ENCODE results near the gene ELP1. TPM values are rescaled to one million over a fixed set of nuclear protein-coding genes. Genes with fewer than 3 reads are reported as not detected.

The ELP1 gene
- total RNA-seq, 4 donors from 2014 or later: 10.0 to 27.2 (median 19.1) TPM

- no peak for DNase-seq (ENCODE audit: low spot score in 2 of 2)
- intact Hi-C loops (cut with DNase I; ENCODE audit: low total_unique reads): no loop called here
Measured at GRCh38 chr9:108865037-108865436, 68.9 kb downstream of the ELP1 start.

GRCh38 chr9:108864446-108864845 lies 69.5 kb downstream of the ELP1 start:
- H3K4me3 ChIP-seq (ENCODE audit: low read depth, poor library complexity, severe bottlenecking): no peak overlapping the region
- TF ChIP-seq CTCF (IDR thresholded peaks at IDR 0.05): no peak
- TF ChIP-seq POLR2A (IDR thresholded peaks at IDR 0.05): no peak
- WGBS, 2 donors: 79 to 87% methylated on average over 3 of the region's 3 CpGs
- no peak for DNase-seq (ENCODE audit: low spot score in 2 of 2)
- intact Hi-C loops (cut with DNase I; ENCODE audit: low total_unique reads): no loop called here

More at GRCh38 chr9:108865037-108865436, 68.9 kb downstream of the ELP1 start:
- 83 to 94% methylated on average over 4 of the region's 4 CpGs for WGBS, 2 donors
- no peak overlapping the region for H3K4me3 ChIP-seq (ENCODE audit: low read depth, poor library complexity, severe bottlenecking)
- TF ChIP-seq POLR2A (IDR thresholded peaks at IDR 0.05) (no peak), CTCF (IDR thresholded peaks at IDR 0.05) (no peak)

GRCh38 chr9:108863891-108864290 lies 70.0 kb downstream of the ELP1 start:
- intact Hi-C loops (cut with DNase I; ENCODE audit: low total_unique reads): no loop called here
- no peak overlapping the region for H3K4me3 ChIP-seq (ENCODE audit: low read depth, poor library complexity, severe bottlenecking)
- 81 to 84% methylated on average over 3 of the region's 3 CpGs for WGBS, 2 donors
- no peak for DNase-seq (ENCODE audit: low spot score in 2 of 2)
- TF ChIP-seq POLR2A (IDR thresholded peaks at IDR 0.05) (no peak), CTCF (IDR thresholded peaks at IDR 0.05) (no peak)

GRCh38 chr9:108861997-108862396 lies 71.9 kb downstream of the ELP1 start, which contains the start of gene ACTL7A:
Gene ACTL7A, plus strand, starts transcription at chr9:108862266. Its CDS starts 57 bp downstream, at chr9:108862323.
- WGBS, 2 donors: 95 to 98% methylated on average over 3 of the region's 3 CpGs
- H3K4me3 ChIP-seq (ENCODE audit: low read depth, poor library complexity, severe bottlenecking): no peak within 1 kb of the TSS
- intact Hi-C loops (cut with DNase I; ENCODE audit: low total_unique reads): no loop called here
- DNase-seq (ENCODE audit: low spot score in 2 of 2): no peak
- TF ChIP-seq POLR2A (IDR thresholded peaks at IDR 0.05) (no peak), CTCF (IDR thresholded peaks at IDR 0.05) (no peak)

- TF ChIP-seq POLR2A (IDR thresholded peaks at IDR 0.05): no peak
- no peak for TF ChIP-seq CTCF (IDR thresholded peaks at IDR 0.05)
- no peak for DNase-seq (ENCODE audit: low spot score in 2 of 2)
- whole genome bisulfite sequencing, 2 donors: 76 to 97% methylated on average over 7 of the region's 7 CpGs
- H3K4me3 ChIP-seq (ENCODE audit: low read depth, poor library complexity, severe bottlenecking): no peak overlapping the region
- intact Hi-C loops (cut with DNase I; ENCODE audit: low total_unique reads): no loop called here
Measured at GRCh38 chr9:108861464-108861863, 72.5 kb downstream of the ELP1 start.

GRCh38 chr9:108860764-108861163 lies 73.2 kb downstream of the ELP1 start:
- H3K4me3 ChIP-seq (ENCODE audit: low read depth, poor library complexity, severe bottlenecking): no peak overlapping the region
- 71 to 100% methylated on average over 1 to 2 of the region's 2 CpGs for WGBS, 2 donors
- TF ChIP-seq CTCF (IDR thresholded peaks at IDR 0.05) (no peak), POLR2A (IDR thresholded peaks at IDR 0.05) (no peak)
- intact Hi-C loops (cut with DNase I; ENCODE audit: low total_unique reads): no loop called here
- no peak for DNase-seq (ENCODE audit: low spot score in 2 of 2)

Data from lower leg skin (tissue), 4 donors.